Activated naive CD4-positive, alpha-beta T cell treated with anti-CD3 and anti-CD28 coated beads, Interleukin-2, amount 50 U/mL, for 72 hours (primary cell): ENCODE measurements around the gene PAPPA2. TPM values are rescaled to one million over a fixed set of nuclear protein-coding genes. Genes with fewer than 3 reads are reported as not detected.

Experiments used
- ATAC-seq, 2 donors: fragments of 150-1000 bp; cut with Tn5 transposase; 2 replicates each; pipeline ENCODE4 v1.10.0; 2021; ENCODE audit warnings: mild to moderate bottlenecking in 2 of 2, moderate library complexity in 2 of 2
- DNase-seq, 2 donors: peaks; one replicate each; pipeline ENCODE4 v3.0.0; 2021 to 2022; ENCODE audit warnings: low spot score in 2 of 2
- H3K27ac Mint-ChIP-seq, 2 donors: one replicate each; pipeline ENCODE4 v1.8.0; 2022; ENCODE audit warnings: mild to moderate bottlenecking in 2 of 2, mixed read lengths in 2 of 2
- H3K36me3 Mint-ChIP-seq, 2 donors: one replicate each; pipeline ENCODE4 v1.8.0; 2022; ENCODE audit warnings: mixed read lengths in 2 of 2
- H3K9me3 Mint-ChIP-seq, 2 donors: one replicate each; pipeline ENCODE4 v1.8.0; 2022; ENCODE audit warnings: mixed read lengths in 2 of 2
- total RNA-seq, 2 donors: library from RNA; stranded (reverse); gene quantifications; one replicate each; pipeline ENCODE4 v1.2.3, GENCODE V29; 2022

Gene PAPPA2
- total RNA-seq, 2 donors from 2014 or later = 1.3 to 2.1 TPM

DNA sequence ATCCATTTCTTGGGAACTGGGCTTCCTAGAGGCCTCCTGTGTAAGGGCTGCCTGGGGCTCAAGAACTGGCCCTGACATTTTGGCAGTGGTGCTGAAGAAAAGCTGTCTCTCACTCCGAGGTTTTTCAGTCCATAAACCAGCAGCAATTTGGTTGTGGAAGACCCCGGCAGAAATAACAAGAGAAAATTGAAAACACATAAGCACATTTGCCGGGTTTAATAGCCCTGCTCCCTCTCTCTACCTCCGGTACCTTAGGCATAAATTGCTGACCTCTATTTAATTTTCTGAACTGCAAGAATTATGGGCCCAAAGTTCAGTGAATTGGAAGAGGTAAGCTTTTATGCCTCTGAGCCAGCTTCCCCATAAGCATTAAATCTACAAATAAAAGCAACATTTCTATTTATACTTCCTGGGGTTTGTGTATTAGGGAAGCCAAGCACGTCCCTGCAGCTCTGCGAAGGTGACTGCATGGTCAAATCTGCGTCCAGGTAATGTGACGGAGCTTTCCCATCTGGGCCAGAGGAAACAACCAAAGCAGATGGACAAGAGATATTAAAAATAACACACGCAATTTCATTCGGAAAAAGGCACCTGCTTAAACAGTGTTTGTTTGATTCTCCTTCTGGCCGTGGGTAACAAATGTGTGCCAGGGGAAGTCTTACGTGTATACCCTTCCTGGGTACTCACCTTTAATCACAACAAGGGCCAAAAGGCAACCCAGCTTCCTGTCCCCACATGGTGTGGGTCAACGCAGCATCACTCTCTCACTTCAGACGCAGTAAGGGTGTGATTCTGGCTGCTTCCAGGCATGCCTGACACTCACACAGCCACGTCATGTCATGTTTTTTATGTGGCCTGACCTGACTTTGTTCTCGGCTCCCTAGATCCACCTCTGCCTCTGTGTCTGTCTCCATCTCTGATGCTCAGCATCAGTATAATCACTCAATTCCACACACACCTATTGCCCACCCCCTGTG is 69.2 kb downstream of the PAPPA2 start:
- no peak overlapping the region for H3K27ac Mint-ChIP-seq

DNA sequence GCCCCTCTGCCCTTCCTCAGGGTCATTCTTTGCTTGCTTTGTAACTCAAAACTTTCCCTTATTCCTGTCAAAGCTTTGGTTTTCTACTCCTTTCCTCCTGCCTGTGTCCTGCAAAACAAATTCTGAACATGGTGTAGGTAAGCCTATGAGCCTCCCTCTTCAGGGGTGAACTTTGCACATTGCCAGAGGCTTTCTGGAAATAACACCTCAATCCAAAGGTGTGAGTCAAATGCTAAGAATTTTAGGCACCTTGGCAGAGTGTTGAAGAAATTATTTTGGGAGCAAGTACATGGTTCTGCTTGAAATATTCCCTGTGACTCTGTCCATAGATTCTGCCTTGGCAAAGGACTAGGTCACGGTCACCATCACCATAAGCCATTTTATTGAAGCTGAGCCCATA is 70.0 kb downstream of the PAPPA2 start:
- peaks cover 17% of the 10 kb centered on the region in 2 donors for H3K9me3 Mint-ChIP-seq
- no peak overlapping the region for H3K27ac Mint-ChIP-seq
- ATAC-seq = no peak
- DNase-seq = no peak
- H3K36me3 Mint-ChIP-seq = peaks cover 0 to 4% of the 10 kb centered on the region in 2 donors

More for the DNA sequence above, 69.2 kb downstream of the PAPPA2 start:
- Mint-ChIP-seq H3K36me3 (peaks cover 0 to 4% of the 10 kb centered on the region in 2 donors), H3K9me3 (peaks cover 13% of the 10 kb centered on the region in 2 donors)
- ATAC-seq = no peak
- no peak for DNase-seq

DNA sequence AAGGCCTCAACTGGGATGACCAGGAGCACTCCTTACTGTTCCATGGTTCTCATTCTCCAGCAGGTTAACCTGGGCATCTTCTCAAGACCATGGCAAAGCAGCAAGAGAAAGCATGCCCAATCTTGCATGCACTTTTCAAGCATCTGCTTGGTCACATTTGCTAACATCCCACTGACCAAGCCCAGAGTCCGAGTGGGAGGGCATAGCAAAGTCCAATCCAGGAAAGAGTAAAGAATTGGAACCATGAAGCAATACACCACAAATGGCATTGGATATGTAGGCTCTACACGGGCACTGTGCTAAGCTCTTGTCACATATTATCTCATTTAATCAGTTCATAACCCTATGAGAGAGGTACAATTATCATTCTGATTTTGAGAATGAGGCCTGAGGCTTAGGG is 73.6 kb downstream of the PAPPA2 start:
- Mint-ChIP-seq H3K9me3 (peaks cover 25 to 30% of the 10 kb centered on the region in 2 donors), H3K36me3 (peaks cover 0 to 9% of the 10 kb centered on the region in 2 donors), H3K27ac (no peak overlapping the region)
- ATAC-seq (no peak), DNase-seq (no peak)

DNA sequence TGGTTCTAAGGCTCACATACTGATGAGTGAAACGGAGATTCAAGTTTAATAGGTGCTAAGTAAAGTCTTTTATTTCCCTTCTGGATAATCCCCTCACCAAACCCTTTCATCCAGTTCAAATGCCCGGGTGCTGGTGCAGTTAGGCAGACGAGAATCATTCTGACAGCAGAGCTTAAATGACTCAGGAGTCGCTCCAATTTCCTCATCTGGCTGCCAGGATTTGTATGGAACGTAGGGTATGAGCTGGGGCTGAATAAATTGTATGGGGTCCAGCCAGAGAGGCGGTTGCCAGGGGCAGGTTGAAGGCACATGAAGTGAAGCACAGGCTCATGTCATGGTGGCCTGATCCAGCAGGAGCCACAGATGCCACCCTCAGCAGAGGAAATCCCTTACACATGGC is 76.0 kb downstream of the PAPPA2 start:
- Mint-ChIP-seq H3K9me3 (peaks cover 30 to 31% of the 10 kb centered on the region in 2 donors), H3K27ac (no peak overlapping the region), H3K36me3 (peaks cover 0 to 9% of the 10 kb centered on the region in 2 donors)
- DNase-seq (no peak), ATAC-seq (no peak)

DNA sequence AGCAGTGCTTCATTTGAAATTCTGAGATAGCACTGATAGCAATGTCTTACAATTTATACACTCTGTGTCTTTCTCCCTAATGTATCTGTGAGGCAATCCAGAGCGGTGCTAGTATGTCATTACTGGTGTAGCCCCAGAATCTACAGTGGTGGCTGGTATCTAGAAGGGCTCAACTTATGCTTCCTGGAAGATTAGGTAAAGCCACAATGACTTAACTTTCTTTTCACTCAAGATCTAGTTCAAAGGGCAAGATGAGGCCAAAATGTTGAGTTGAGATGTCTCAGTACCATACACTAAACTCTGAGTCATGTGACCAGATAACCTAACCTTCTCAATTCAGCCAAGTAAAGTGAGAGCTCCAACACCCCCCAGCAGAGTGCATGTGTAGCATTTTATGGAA is 77.5 kb downstream of the PAPPA2 start:
- H3K9me3 Mint-ChIP-seq = peaks cover 22% of the 10 kb centered on the region in 2 donors
- H3K36me3 Mint-ChIP-seq = peaks cover 0 to 5% of the 10 kb centered on the region in 2 donors
- no peak for ATAC-seq
- no peak for DNase-seq
- no peak overlapping the region for H3K27ac Mint-ChIP-seq

DNA sequence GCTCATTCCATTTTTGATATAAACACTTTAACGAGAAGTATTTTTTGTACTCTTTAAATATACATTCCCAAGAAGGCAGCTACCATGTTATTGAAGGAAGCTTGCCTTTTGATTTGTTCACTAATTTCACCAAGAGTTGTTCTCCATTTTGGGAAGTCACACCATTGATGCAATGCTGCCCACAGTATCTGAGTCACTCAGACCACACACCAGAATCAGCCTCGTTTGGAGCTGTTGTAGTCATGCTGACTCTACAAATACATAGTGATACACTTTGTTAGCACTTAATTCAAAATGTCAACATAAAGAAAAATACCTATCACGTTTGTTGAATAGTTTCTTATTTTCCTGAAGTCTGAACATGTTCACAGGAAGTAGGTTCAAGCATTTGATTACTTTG is 78.7 kb downstream of the PAPPA2 start:
- ATAC-seq = no peak
- DNase-seq = no peak
- Mint-ChIP-seq H3K36me3 (peaks cover 0 to 5% of the 10 kb centered on the region in 2 donors), H3K27ac (no peak overlapping the region), H3K9me3 (peaks cover 22% of the 10 kb centered on the region in 2 donors)

DNA sequence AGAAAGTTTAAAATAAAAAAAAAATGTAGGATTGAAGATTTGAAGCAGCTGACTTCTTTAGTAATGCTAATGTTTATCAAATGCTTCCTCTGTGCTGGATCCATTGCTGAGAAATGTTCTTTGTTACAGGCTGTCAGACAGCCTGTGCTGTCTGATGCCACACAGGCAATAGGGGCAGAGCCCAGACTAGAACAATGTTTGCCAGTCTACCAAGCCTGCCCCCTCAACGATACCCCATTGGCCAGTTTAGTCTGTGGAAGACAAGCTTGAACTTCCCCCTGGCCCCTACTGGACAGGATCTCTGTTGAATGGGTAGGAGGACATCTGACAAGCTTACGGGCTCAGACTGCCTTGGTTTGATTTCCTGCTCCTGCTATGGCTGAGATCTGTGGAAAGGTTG is 79.4 kb downstream of the PAPPA2 start:
- peaks cover 22% of the 10 kb centered on the region in 2 donors for H3K9me3 Mint-ChIP-seq
- no peak for ATAC-seq
- no peak overlapping the region for H3K27ac Mint-ChIP-seq
- peaks cover 0 to 5% of the 10 kb centered on the region in 2 donors for H3K36me3 Mint-ChIP-seq
- DNase-seq = no peak

DNA sequence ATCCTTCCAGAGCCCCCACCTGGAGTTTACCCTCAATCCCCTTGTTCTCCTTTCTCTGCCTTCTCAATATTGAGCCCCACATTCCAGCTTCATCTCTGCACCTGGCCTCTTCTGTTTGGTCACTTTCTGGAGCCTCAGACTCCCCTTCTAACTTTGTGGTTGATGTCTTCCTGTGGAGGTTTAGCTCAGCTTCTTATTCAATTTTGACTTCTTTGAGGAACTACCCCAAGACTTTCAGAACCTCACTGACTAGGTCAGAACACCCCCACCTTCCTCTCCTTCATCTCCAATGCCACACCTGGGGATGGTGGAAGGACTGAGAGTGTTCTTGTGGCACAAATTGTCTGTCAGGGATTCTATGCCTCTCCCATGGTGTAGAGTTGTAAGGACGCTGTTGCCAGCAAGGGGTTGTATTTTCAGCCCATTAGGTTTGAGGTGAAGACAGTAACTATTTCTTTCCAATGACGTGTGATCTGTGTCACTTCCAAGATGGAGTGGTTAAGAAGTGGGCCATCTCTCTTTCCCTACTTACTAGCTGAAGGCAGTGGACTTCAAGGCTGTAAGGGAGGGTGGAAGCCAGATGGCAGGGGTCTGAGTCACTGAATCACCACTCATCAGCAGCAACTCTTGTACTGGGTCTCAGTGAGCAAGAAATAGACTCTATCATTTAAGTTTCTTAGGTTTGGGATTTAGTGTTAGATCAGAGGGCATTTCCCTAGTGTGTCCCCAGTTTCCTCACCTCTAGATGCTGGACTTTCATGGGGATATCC is 80.6 kb downstream of the PAPPA2 start:
- Mint-ChIP-seq H3K9me3 (peaks cover 13% of the 10 kb centered on the region in 2 donors), H3K36me3 (peaks cover 0 to 5% of the 10 kb centered on the region in 2 donors), H3K27ac (no peak overlapping the region)
- DNase-seq = no peak
- ATAC-seq = no peak

DNA sequence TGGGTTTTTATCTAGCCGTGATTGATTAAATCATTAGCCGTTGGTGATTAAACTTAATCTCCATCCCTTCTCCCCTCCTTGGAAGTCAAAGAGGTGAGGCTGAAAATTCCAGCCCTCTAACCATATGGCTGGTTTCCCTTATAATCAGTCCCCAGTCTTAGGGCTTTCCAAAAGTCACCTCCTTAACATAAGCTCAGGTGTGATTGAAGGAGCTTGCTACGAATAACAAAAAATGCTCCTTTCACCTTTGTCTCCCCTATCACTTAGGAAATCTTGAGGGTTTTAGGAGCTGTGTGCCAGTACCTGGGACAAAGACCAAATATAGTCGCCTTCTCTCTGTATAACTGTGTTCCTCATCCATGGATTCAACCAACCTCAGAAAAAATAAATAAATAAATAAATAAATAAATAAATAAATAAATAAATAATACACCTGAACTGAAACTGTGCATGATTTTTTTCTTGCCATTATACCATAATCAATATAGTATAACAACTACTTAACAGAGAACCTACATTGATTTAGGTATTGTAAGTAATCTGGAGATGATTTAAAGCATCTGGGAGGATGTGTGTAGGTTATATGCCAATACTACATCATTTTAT is 82.2 kb downstream of the PAPPA2 start:
- ATAC-seq (no peak), DNase-seq (no peak)
- H3K9me3 Mint-ChIP-seq = peaks cover 10 to 11% of the 10 kb centered on the region in 2 donors
- peaks cover 0 to 3% of the 10 kb centered on the region in 2 donors for H3K36me3 Mint-ChIP-seq
- no peak overlapping the region for H3K27ac Mint-ChIP-seq

DNA sequence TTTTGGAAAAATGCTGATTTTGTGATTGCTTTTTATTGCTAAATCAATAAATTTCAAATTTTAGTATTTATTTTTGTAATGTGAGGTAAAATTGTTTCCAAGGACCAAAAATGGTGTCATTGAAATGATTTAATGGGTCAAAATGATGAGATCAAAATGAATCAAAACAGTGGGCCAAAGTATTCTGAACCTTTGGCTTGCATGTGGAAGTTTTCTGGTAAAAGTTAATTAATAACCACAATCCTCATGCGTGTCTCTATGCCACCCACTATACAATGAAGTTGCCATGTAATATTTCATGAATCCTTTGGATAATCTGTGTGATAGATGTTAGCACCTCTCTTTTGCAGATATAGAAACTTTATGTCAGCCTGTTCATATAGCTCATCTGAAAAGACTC is 83.8 kb downstream of the PAPPA2 start:
- DNase-seq = no peak
- Mint-ChIP-seq H3K9me3 (peaks cover 5% of the 10 kb centered on the region in 2 donors), H3K36me3 (no peaks in the 10 kb centered on the region), H3K27ac (no peak overlapping the region)
- no peak for ATAC-seq

DNA sequence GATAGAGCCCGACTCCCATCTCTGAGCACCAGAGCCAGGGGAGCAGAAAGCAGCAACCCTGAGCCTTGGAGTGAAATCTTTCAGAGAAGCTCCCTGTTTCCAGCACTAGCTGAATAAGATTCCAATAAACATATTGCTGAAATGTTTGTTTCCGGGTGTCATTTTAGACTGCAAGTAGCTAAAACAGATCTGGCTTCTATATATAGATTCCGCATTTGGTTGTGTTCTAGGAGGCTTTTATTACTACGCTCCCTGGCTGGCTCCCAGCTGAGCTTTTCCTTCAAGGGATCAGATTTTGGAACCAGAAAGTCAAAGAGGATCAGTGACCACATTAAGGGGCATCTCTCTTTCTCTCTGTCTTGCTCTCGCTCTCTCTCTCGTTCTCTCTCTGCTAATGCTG is 88.2 kb downstream of the PAPPA2 start:
- ATAC-seq = no peak
- Mint-ChIP-seq H3K36me3 (peaks cover 0 to 14% of the 10 kb centered on the region in 2 donors), H3K9me3 (peaks cover 0 to 10% of the 10 kb centered on the region in 2 donors), H3K27ac (no peak overlapping the region)
- DNase-seq = no peak

DNA sequence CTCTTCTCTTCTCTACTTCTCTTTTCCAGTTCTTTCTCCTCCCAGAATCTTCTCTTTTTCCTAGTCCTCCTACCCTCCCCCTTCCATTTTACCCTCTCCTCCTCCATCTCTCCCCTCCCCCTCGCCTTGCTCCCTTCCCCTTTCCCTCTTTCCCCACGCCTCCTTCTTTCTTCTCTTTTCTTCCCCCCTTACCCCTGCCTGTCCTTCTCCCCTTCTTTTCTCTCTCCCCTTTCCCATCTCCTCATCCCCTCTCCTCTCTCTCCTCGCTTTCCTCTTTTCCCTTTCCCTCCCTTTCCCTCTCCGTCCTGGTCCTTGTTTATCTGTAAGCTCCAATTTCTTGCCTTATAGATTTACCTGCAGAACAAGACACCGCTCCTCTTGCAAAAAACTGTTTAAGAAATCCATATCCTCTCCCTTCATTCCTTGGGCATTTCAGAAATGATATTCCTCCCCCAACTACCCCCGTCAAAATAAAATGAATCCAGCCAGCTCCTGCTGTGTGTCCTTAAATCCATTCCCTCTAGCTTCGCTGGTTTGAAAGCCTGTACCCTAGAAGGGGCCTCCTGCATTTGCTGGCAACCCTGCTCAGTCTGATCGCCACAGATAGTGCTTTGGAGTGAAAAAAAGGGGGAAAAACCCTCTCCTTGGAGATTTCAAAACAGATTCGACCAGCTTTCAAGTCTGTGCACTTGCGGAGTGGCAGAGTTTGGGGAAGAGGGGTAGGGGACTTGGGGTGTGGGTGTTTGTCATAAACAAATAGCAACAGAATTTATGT is 89.4 kb downstream of the PAPPA2 start:
- no peak for ATAC-seq
- Mint-ChIP-seq H3K36me3 (peaks cover 0 to 14% of the 10 kb centered on the region in 2 donors), H3K27ac (no peak overlapping the region), H3K9me3 (peaks cover 0 to 10% of the 10 kb centered on the region in 2 donors)
- no peak for DNase-seq

DNA sequence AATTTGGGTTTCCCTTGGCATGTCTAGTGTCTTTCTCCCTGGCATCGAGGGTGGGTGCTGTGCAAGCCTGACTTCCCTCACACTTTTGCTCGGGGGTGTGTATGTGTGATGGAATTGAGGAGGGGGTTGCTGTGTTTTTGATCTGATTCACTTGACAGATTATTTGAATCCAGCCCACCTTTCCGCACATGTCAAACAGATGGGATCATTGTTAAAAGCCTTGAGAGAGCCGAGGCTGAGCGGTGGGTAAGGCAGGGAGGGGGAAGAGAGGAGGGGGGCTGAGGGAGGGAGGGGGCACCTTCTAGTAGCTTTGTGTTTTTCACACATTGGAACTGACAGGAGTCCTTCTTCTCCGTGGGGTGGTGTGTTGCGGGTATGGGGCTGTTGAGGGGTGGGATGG is 90.0 kb downstream of the PAPPA2 start:
- ATAC-seq (no peak), DNase-seq (no peak)
- Mint-ChIP-seq H3K9me3 (peaks cover 0 to 10% of the 10 kb centered on the region in 2 donors), H3K27ac (no peak overlapping the region), H3K36me3 (peaks cover 0 to 14% of the 10 kb centered on the region in 2 donors)

DNA sequence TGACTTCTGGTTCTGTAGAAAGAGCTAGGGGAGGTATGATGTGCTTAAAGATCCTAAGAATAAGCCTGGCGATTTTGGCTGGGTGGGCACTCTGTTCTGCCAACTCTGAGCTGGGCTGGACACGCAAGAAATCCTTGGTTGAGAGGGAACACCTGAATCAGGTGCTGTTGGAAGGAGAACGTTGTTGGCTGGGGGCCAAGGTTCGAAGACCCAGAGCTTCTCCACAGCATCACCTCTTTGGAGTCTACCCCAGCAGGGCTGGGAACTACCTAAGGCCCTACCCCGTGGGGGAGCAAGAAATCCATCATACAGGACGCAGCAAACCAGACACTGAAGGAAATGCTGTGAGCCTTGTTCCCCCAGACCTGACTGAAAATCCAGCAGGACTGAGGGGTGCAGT is 93.3 kb downstream of the PAPPA2 start:
- no peak overlapping the region for H3K27ac Mint-ChIP-seq
- peaks cover 0 to 10% of the 10 kb centered on the region in 2 donors for H3K9me3 Mint-ChIP-seq
- peaks cover 0 to 18% of the 10 kb centered on the region in 2 donors for H3K36me3 Mint-ChIP-seq
- DNase-seq (no peak), ATAC-seq (no peak)

DNA sequence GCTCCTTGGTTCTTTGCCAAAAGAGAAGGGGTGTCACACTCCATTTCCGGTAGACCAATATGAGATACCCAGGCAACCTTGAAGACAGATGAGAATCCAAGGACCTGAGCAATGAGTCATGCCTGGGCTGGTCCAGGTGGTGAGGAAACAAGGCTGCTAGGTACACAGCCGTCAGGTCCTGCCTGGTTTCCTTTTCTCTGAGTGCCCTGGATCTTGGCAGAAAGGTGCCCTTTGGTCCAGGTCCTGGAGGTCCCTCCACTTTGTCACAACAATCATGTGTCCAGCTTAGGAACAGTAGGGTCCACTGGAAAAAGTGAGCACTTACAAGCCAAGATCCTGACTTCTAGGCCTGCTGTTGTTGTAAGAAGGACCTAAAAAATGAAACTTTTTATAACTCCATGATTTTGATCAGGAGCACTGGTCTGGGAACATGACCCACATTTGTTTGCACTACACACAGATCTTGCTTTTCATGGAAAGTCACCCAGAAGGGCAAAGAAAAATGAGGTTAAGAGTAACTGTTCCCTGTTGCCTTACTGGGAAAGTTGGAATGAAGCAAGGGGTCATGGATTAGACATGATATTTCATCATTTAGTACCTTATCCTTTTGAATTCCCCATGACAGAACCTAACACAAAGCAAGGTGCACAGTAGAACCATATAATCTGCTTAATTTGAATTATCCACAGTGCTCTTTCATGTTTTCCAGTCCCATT is 94.7 kb downstream of the PAPPA2 start:
- H3K36me3 Mint-ChIP-seq = peaks cover 0 to 18% of the 10 kb centered on the region in 2 donors
- no peak overlapping the region for H3K27ac Mint-ChIP-seq
- ATAC-seq (no peak), DNase-seq (no peak)
- H3K9me3 Mint-ChIP-seq = peaks cover 0 to 10% of the 10 kb centered on the region in 2 donors
